Brain microvascular endothelial cell (primary cell): ENCODE measurements around the gene SLC25A28.
"Not testable (repeated sequence)": the region's sequence is repeated elsewhere in the genome, so short reads cannot be mapped to it uniquely, and the experiment has no call there.

Experiments used
- DNase-seq: peaks from one replicate; pipeline ENCODE4 v3.0.0-alpha.2; 2020
- H3K27ac ChIP-seq: fragments of 250-450 bp; sonication (Bioruptor Pico); 2 replicates; pipeline ENCODE4 v1.5.1; 2020; ENCODE audit warnings: mild to moderate bottlenecking, moderate library complexity
- H3K27me3 ChIP-seq: fragments of 250-450 bp; sonication (Bioruptor Pico); replicated peaks from 2 replicates; pipeline ENCODE4 v1.5.1; 2020; ENCODE audit warnings: mild to moderate bottlenecking
- H3K36me3 ChIP-seq: fragments of 250-450 bp; sonication (Bioruptor Pico); replicated peaks from 2 replicates; pipeline ENCODE4 v1.5.1; 2020; ENCODE audit warnings: mild to moderate bottlenecking
- H3K4me3 ChIP-seq: 2 replicates; pipeline ENCODE4 v1.5.1; 2011; ENCODE audit warnings: low read depth, mild to moderate bottlenecking, control low read depth, low read length, moderate library complexity
- in situ Hi-C: cut with HindIII; loops from 2 replicates; pipeline ENCODE4 v1.10.0; 2017; ENCODE audit warnings: low sequenced_read_pairs, low pct_ligation_motif_present
- TF ChIP-seq, protein P1 (sequence below): IDR thresholded peaks from 2 replicates; pipeline ENCODE4 v1.5.1; 2011; ENCODE audit warnings: low read depth, mild to moderate bottlenecking, moderate library complexity, low read length, control low read depth, inconsistent platforms; ENCODE audit errors: missing control alignments

SLC25A28 gene

DNA sequence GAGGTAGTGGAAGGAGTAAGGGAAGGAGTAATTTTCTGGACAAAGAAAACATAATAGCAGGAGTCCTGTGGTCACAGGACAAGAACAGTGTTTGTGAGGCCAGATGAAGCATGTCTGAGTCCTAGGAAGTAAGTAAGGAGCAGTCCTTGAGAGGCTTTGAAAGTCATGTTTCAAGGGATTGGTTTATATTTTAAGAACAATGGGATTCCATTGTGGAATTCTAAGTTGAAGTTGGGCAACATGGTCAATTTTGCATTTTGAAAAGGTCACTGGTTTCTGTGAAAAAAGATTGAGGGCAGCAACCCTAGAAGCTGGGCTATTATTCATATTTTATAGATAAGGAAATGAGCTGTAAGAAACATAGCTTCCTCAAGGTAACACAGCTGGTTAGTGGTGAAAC lies 10.8 kb upstream of the SLC25A28 start:
- Histone ChIP-seq H3K27me3 (no peaks in the 10 kb centered on the region), H3K27ac (no peak overlapping the region), H3K36me3 (no peaks in the 10 kb centered on the region), H3K4me3 (no peak overlapping the region)
- in situ Hi-C loops: no loop called here
- TF ChIP-seq, protein P1, sequence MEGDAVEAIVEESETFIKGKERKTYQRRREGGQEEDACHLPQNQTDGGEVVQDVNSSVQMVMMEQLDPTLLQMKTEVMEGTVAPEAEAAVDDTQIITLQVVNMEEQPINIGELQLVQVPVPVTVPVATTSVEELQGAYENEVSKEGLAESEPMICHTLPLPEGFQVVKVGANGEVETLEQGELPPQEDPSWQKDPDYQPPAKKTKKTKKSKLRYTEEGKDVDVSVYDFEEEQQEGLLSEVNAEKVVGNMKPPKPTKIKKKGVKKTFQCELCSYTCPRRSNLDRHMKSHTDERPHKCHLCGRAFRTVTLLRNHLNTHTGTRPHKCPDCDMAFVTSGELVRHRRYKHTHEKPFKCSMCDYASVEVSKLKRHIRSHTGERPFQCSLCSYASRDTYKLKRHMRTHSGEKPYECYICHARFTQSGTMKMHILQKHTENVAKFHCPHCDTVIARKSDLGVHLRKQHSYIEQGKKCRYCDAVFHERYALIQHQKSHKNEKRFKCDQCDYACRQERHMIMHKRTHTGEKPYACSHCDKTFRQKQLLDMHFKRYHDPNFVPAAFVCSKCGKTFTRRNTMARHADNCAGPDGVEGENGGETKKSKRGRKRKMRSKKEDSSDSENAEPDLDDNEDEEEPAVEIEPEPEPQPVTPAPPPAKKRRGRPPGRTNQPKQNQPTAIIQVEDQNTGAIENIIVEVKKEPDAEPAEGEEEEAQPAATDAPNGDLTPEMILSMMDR: no peak
- no peak for DNase-seq

GRCh38 chr10:99630433-99630832 lies 10.2 kb upstream of the SLC25A28 start:
- Histone ChIP-seq H3K27me3 (no peaks in the 10 kb centered on the region), H3K4me3 (no peak overlapping the region), H3K36me3 (no peaks in the 10 kb centered on the region), H3K27ac (no peak overlapping the region)
- peak; percentile 56 for DNase-seq
- in situ Hi-C loops: no loop called here
- TF ChIP-seq, protein P1: peak; percentile 60

GRCh38 chr10:99629625-99629978 lies 9.4 kb upstream of the SLC25A28 start:
- in situ Hi-C loops: no loop called here
- H3K36me3 ChIP-seq: no peaks in the 10 kb centered on the region
- TF ChIP-seq, protein P1: no peak
- DNase-seq: no peak
- no peaks in the 10 kb centered on the region for H3K27me3 ChIP-seq
- H3K4me3 ChIP-seq: no peak overlapping the region
- no peak overlapping the region for H3K27ac ChIP-seq

GRCh38 chr10:99628923-99629624 lies 8.8 kb upstream of the SLC25A28 start:
- in situ Hi-C loops: no loop called here
- H3K27me3 ChIP-seq: no peaks in the 10 kb centered on the region
- no peak for DNase-seq
- no peak overlapping the region for H3K4me3 ChIP-seq
- TF ChIP-seq, protein P1: no peak
- H3K27ac ChIP-seq: no peak overlapping the region
- no peaks in the 10 kb centered on the region for H3K36me3 ChIP-seq

DNA sequence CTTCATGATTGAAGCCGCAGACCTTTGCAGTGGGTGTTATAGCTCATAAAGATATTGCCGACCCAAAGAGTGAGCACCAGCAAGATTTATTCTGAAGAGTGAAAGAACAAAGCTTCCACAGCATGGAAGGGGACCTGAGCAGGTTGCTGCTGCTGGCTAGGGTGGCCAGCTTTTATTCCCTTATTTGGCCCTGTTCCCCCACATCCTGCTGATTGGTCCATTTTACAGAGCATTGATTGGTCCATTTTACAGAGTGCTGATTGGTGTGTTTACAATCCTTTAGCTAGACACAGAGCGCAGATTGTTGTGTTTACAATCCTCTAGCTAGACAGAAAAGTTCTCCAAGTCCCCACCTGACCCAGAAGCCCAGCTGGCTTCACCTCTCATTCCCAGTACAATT lies 4.9 kb upstream of the SLC25A28 start:
- DNase-seq, H3K27me3 ChIP-seq, in situ Hi-C loops, H3K4me3 ChIP-seq, H3K36me3 ChIP-seq, H3K27ac ChIP-seq: not testable (repeated sequence)

DNA sequence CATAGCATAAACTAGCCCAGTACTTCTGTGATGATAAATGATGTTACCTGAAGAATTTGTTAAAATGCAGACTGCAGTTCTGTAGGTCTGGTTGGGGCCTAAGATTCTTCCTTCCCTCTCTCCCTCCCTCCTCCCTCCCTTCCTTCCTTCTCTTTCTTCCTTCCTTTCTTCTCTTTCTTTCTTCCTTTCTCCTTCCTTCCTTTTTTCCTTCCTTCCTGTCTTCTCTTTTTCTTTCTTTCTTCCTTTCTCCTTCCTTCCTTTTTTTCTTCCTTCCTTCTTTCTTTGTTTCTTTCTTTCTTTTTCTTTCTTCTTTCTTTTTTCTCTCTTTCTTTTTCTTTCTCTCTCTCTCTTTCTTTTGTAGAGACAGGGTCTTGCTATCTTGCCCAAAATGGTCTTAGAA lies 3.7 kb upstream of the SLC25A28 start:
- Histone ChIP-seq H3K27ac (no peak overlapping the region), H3K4me3 (no peak overlapping the region), H3K27me3 (no peaks in the 10 kb centered on the region), H3K36me3 (no peaks in the 10 kb centered on the region)
- in situ Hi-C loops: no loop called here
- DNase-seq: no peak
- TF ChIP-seq, protein P1: no peak
